CD4-positive, alpha-beta T cell (primary cell): ENCODE measurements around the gene LIN37. TPM values are rescaled to one million over a fixed set of nuclear protein-coding genes. Genes with fewer than 3 reads are reported as not detected.
"Not testable (repeated sequence)": the region's sequence is repeated elsewhere in the genome, so short reads cannot be mapped to it uniquely, and the experiment has no call there.

Experiments used
- ATAC-seq: fragments of 200-7000 bp; cut with Tn5 transposase; one replicate; pipeline ENCODE4 v1.10.0; 2022; ENCODE audit warnings: mild to moderate bottlenecking; ENCODE audit not compliant: poor library complexity
- CTCF ChIA-PET: fragments of 350-600 bp; sonication (Branson Sonifier 250); formaldehyde crosslinking; loops from one replicate; lab custom pipeline; 2021; ENCODE audit warnings: antibody characterized with exemption, inconsistent platforms; lab: Charles Lee
- POLR2A ChIA-PET: fragments of 350-600 bp; sonication (Branson Sonifier 250); formaldehyde crosslinking; loops from one replicate; lab custom pipeline; 2021; ENCODE audit warnings: antibody characterized with exemption, inconsistent platforms; lab: Charles Lee
- DNase-seq, 14 experiments: peaks; one replicate each; pipeline ENCODE4 v3.0.0-alpha.2; 2013 to 2020; ENCODE audit warnings: mixed read lengths in 2 of 14
- H3K27ac ChIP-seq, 2 donors: one replicate each; pipeline versions ENCODE4 v1.5.1 to v1.7.0; 2013; ENCODE audit warnings: low read length in 2 of 2, low read depth in 1 of 2, mild to moderate bottlenecking in 1 of 2
- H3K27me3 ChIP-seq, 2 experiments: 1 replicate in 1 of 2; 2 replicates in 1 of 2; pipeline versions ENCODE4 v1.6.1 to v1.7.0; 2013; ENCODE audit warnings: low read length in 2 of 2, control low read depth in 1 of 2, mild to moderate bottlenecking in 1 of 2, moderate library complexity in 1 of 2; ENCODE audit not compliant: insufficient read depth in 2 of 2, control insufficient read depth in 1 of 2
- H3K36me3 ChIP-seq: one replicate; pipeline ENCODE4 v1.6.1; 2013; ENCODE audit warnings: low read length, control low read depth; ENCODE audit not compliant: insufficient read depth
- H3K4me1 ChIP-seq: one replicate; pipeline ENCODE4 v1.6.1; 2013; ENCODE audit warnings: low read length, control low read depth; ENCODE audit not compliant: insufficient read depth
- H3K4me3 ChIP-seq: one replicate; pipeline ENCODE4 v1.5.1; 2013; ENCODE audit warnings: mild to moderate bottlenecking, low read length, moderate library complexity
- H3K9me3 ChIP-seq, 2 experiments: 1 replicate in 1 of 2; 2 replicates in 1 of 2; pipeline versions ENCODE4 v1.6.1 to v1.7.0; 2013; ENCODE audit warnings: low read length in 2 of 2, mild to moderate bottlenecking in 2 of 2, control low read depth in 1 of 2, moderate library complexity in 1 of 2; ENCODE audit not compliant: control insufficient read depth in 1 of 2, insufficient read depth in 1 of 2
- H3K27ac Mint-ChIP-seq: one replicate; pipeline ENCODE4 v1.8.0; 2020; ENCODE audit warnings: mixed read lengths
- H3K27me3 Mint-ChIP-seq: one replicate; pipeline ENCODE4 v1.8.0; 2021; ENCODE audit warnings: mixed read lengths
- H3K36me3 Mint-ChIP-seq: one replicate; pipeline ENCODE4 v1.8.0; 2021; ENCODE audit warnings: low read depth, mixed read lengths
- H3K4me1 Mint-ChIP-seq: one replicate; pipeline ENCODE4 v1.8.0; 2021; ENCODE audit warnings: low read depth, mixed read lengths
- H3K4me3 Mint-ChIP-seq: one replicate; pipeline ENCODE4 v1.8.0; 2020; ENCODE audit warnings: mild to moderate bottlenecking, mixed read lengths
- H3K9me3 Mint-ChIP-seq: one replicate; pipeline ENCODE4 v1.8.0; 2020; ENCODE audit warnings: mixed read lengths
- CTCF ChIP-seq: fragments of 200-600 bp; IDR thresholded peaks from one replicate; pipeline ENCODE4 v1.8.0; 2022; ENCODE audit warnings: antibody characterized with exemption, mild to moderate bottlenecking
- intact Hi-C, 2 experiments: fragments of 100-400 bp; cut with DNase I in 1 of 2; cut with micrococcal nuclease in 1 of 2; formaldehyde crosslinking; loops; one replicate each; pipeline versions ENCODE4 v1.15.1 to v1.9.0; 2023 to 2025; cut with DNase I, micrococcal nuclease
- total RNA-seq, 174 experiments: library from RNA in 2 of 174; stranded (reverse) in 2 of 174; gene quantifications; one replicate each; pipeline ENCODE4 v1.2.3 and lab custom pipeline; 2021 to 2026

The LIN37 gene
- total RNA-seq, 2 experiments from 2014 or later: 4.8 to 6.0 TPM

GRCh38 chr19:35792888-35793287, 44.5 kb downstream of the LIN37 start:
- ATAC-seq (no peak), DNase-seq (no peak)
- H3K36me3 ChIP-seq: no peaks in the 10 kb centered on the region
- Mint-ChIP-seq H3K4me1 (no peaks in the 10 kb centered on the region), H3K27me3 (peaks cover 26% of the 10 kb centered on the region), H3K4me3 (no peak overlapping the region), H3K9me3 (no peaks in the 10 kb centered on the region), H3K36me3 (no peaks in the 10 kb centered on the region), H3K27ac (no peak overlapping the region)
- H3K4me1 ChIP-seq: peaks cover 8% of the 10 kb centered on the region
- H3K9me3 ChIP-seq: peaks cover 0 to 8% of the 10 kb centered on the region in 2 experiments
- ChIA-PET CTCF (no interaction called here), POLR2A (no interaction called here)
- intact Hi-C loops: no loop called here
- peaks cover 9 to 12% of the 10 kb centered on the region in 2 experiments for H3K27me3 ChIP-seq
- TF ChIP-seq CTCF: no peak
- no peak overlapping the region for H3K4me3 ChIP-seq
- no peak overlapping the region for H3K27ac ChIP-seq

- TF ChIP-seq CTCF: no peak
- no peak overlapping the region for H3K27ac Mint-ChIP-seq
- Histone ChIP-seq H3K4me3 (no peak overlapping the region), H3K9me3 (peaks cover 0 to 8% of the 10 kb centered on the region in 2 experiments), H3K27ac (no peak overlapping the region), H3K36me3 (no peaks in the 10 kb centered on the region), H3K4me1 (peaks cover 8% of the 10 kb centered on the region), H3K27me3 (peaks cover 9 to 12% of the 10 kb centered on the region in 2 experiments)
- no peak for ATAC-seq
- no peak for DNase-seq
- no peak overlapping the region for H3K4me3 Mint-ChIP-seq
- H3K9me3 Mint-ChIP-seq: no peaks in the 10 kb centered on the region
- H3K27me3 Mint-ChIP-seq: peaks cover 31% of the 10 kb centered on the region
- H3K36me3 Mint-ChIP-seq: no peaks in the 10 kb centered on the region
- H3K4me1 Mint-ChIP-seq: no peaks in the 10 kb centered on the region
- intact Hi-C loops: no loop called here
- POLR2A ChIA-PET: no interaction called here
- CTCF ChIA-PET: no interaction called here
These were observed 45.2 kb downstream of the LIN37 start for GRCh38 chr19:35793381-35794165.

- DNase-seq, H3K27ac Mint-ChIP-seq, POLR2A ChIA-PET, H3K36me3 ChIP-seq, H3K27ac ChIP-seq, CTCF ChIA-PET, H3K4me3 ChIP-seq, H3K4me1 Mint-ChIP-seq, ATAC-seq, H3K4me3 Mint-ChIP-seq, H3K36me3 Mint-ChIP-seq, H3K9me3 ChIP-seq, H3K9me3 Mint-ChIP-seq, H3K4me1 ChIP-seq, intact Hi-C loops: not testable (repeated sequence)
- H3K27me3 Mint-ChIP-seq: peaks cover 39% of the 10 kb centered on the region
- H3K27me3 ChIP-seq: peaks cover 9 to 12% of the 10 kb centered on the region in 2 experiments
These were observed 47.2 kb downstream of the LIN37 start for GRCh38 chr19:35795564-35795963.
